Breast epithelium (tissue), 4 donors: Measurements from ENCODE around the gene NOVA1. TPM values are rescaled to one million over a fixed set of nuclear protein-coding genes. Genes with fewer than 3 reads are reported as not detected.

ENCODE experiments used
- DNase-seq, 2 donors: peaks; one replicate each; pipeline ENCODE4 v3.0.0-alpha.2; 2019; ENCODE audit warnings: low spot score in 2 of 2
- H3K27ac ChIP-seq, 2 donors: fragments of 200-600 bp; sonication (generic) in 1 of 2; one replicate each; pipeline ENCODE4 v1.5.1; 2016 to 2019; ENCODE audit warnings: mild to moderate bottlenecking in 1 of 2
- H3K27me3 ChIP-seq, 2 donors: fragments of 200-600 bp; sonication (generic) in 1 of 2; one replicate each; pipeline versions ENCODE4 v1.5.1 to v1.6.0; 2017 to 2019; ENCODE audit warnings: control low read depth in 1 of 2, mild to moderate bottlenecking in 1 of 2
- H3K36me3 ChIP-seq: fragments of 200-600 bp; one replicate; pipeline ENCODE4 v1.5.1; 2019
- H3K4me1 ChIP-seq, 2 donors: fragments of 200-600 bp; sonication (generic); one replicate each; pipeline ENCODE4 v1.5.1; 2016 to 2019; ENCODE audit warnings: control low read depth in 1 of 2
- H3K4me3 ChIP-seq, 3 donors: fragments of 200-600 bp; sonication (generic); 1 replicate in 2 of 3; 2 replicates in 1 of 3; pipeline ENCODE4 v1.5.1; 2016 to 2019; ENCODE audit warnings: mild to moderate bottlenecking in 3 of 3, moderate library complexity in 2 of 3
- H3K9me3 ChIP-seq, 2 donors: fragments of 200-600 bp; sonication (generic) in 1 of 2; one replicate each; pipeline ENCODE4 v1.5.1; 2016 to 2019; ENCODE audit warnings: control low read depth in 1 of 2
- POLR2A ChIP-seq: fragments of 450-650 bp; IDR thresholded peaks from one replicate; pipeline ENCODE4 v1.6.1; 2016; ENCODE audit warnings: antibody characterized with exemption, mild to moderate bottlenecking, moderate library complexity
- POLR2AphosphoS5 ChIP-seq, 3 donors: sonication (generic); formaldehyde crosslinking; IDR thresholded peaks; one replicate each; pipeline ENCODE4 v1.6.1; 2017; ENCODE audit warnings: antibody characterized with exemption in 3 of 3
- intact Hi-C: fragments of 100-400 bp; cut with DNase I; formaldehyde crosslinking; loops from one replicate; pipeline ENCODE4 v1.15.1; 2023; ENCODE audit warnings: low total_unique reads
- total RNA-seq, 3 donors: library from RNA; depleted of rRNA; stranded (reverse); fragments of >200 nt; gene quantifications; one replicate each; pipeline ENCODE4 v1.1.0, GENCODE V29; 2016
- TF ChIP-seq, protein P1 (sequence below), 3 donors: fragments of 450-650 bp; IDR thresholded peaks; one replicate each; pipeline ENCODE4 v1.5.1; 2016 to 2017; ENCODE audit warnings: antibody characterized with exemption in 3 of 3, mild to moderate bottlenecking in 3 of 3, moderate library complexity in 3 of 3

NOVA1 gene
- total RNA-seq, 3 donors from 2014 or later: 58.9 to 72.0 (median 59.0) TPM

DNA sequence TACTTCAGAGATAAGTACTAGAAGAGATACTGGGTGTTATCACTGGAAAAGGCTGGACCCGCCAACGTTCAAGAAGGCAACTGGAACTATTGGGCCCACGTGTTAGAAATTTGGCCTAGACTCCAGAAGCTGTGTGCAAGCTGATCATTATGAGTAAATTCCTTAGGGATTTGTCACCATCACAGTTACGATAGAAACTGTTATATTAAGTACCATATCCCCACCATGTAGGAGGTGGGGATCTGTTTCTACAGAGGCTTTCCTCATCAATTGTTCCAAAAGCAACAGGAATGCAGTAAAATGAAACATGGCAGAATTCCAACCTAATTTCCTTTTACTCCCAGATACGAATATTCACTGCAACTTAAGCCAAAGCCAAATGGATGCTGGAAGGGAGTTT is 170.7 kb downstream of the NOVA1 start:
- no peaks in the 10 kb centered on the region for H3K9me3 ChIP-seq
- intact Hi-C loops: no loop called here
- DNase-seq: no peak
- H3K27me3 ChIP-seq: no peaks in the 10 kb centered on the region
- no peak for TF ChIP-seq POLR2AphosphoS5 (IDR thresholded peaks at IDR 0.05)
- TF ChIP-seq, protein P1, sequence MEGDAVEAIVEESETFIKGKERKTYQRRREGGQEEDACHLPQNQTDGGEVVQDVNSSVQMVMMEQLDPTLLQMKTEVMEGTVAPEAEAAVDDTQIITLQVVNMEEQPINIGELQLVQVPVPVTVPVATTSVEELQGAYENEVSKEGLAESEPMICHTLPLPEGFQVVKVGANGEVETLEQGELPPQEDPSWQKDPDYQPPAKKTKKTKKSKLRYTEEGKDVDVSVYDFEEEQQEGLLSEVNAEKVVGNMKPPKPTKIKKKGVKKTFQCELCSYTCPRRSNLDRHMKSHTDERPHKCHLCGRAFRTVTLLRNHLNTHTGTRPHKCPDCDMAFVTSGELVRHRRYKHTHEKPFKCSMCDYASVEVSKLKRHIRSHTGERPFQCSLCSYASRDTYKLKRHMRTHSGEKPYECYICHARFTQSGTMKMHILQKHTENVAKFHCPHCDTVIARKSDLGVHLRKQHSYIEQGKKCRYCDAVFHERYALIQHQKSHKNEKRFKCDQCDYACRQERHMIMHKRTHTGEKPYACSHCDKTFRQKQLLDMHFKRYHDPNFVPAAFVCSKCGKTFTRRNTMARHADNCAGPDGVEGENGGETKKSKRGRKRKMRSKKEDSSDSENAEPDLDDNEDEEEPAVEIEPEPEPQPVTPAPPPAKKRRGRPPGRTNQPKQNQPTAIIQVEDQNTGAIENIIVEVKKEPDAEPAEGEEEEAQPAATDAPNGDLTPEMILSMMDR (IDR thresholded peaks at IDR 0.05): no peak
- no peak for TF ChIP-seq POLR2A
- no peaks in the 10 kb centered on the region for H3K4me1 ChIP-seq
- no peaks in the 10 kb centered on the region for H3K36me3 ChIP-seq
- no peak overlapping the region for H3K27ac ChIP-seq
- no peak overlapping the region for H3K4me3 ChIP-seq

GRCh38 chr14:26424537-26424936 is 173.3 kb downstream of the NOVA1 start:
- H3K36me3 ChIP-seq: no peaks in the 10 kb centered on the region
- no peaks in the 10 kb centered on the region for H3K4me1 ChIP-seq
- no peaks in the 10 kb centered on the region for H3K27me3 ChIP-seq
- no peak for DNase-seq
- no peak overlapping the region for H3K27ac ChIP-seq
- intact Hi-C loops: no loop called here
- no peaks in the 10 kb centered on the region for H3K9me3 ChIP-seq
- H3K4me3 ChIP-seq: no peak overlapping the region
- TF ChIP-seq, protein P1 (IDR thresholded peaks at IDR 0.05): no peak
- TF ChIP-seq POLR2AphosphoS5 (IDR thresholded peaks at IDR 0.05): no peak
- TF ChIP-seq POLR2A: no peak

- intact Hi-C loops: no loop called here
- peak in 1 of 2 donors; percentile 31 for DNase-seq
- Histone ChIP-seq H3K4me1 (no peaks in the 10 kb centered on the region), H3K27me3 (no peaks in the 10 kb centered on the region), H3K36me3 (no peaks in the 10 kb centered on the region), H3K9me3 (no peaks in the 10 kb centered on the region), H3K4me3 (peak overlapping the region in 1 of 3 donors; percentile 12), H3K27ac (peak overlapping the region in 1 of 2 donors; percentile 34)
- TF ChIP-seq, protein P1 (IDR thresholded peaks at IDR 0.05): no peak
- TF ChIP-seq POLR2AphosphoS5 (IDR thresholded peaks at IDR 0.05): peak in 1 of 3 donors; percentile 61
- TF ChIP-seq POLR2A: no peak
Observed at GRCh38 chr14:26415618-26416123, 182.2 kb downstream of the NOVA1 start.

DNA sequence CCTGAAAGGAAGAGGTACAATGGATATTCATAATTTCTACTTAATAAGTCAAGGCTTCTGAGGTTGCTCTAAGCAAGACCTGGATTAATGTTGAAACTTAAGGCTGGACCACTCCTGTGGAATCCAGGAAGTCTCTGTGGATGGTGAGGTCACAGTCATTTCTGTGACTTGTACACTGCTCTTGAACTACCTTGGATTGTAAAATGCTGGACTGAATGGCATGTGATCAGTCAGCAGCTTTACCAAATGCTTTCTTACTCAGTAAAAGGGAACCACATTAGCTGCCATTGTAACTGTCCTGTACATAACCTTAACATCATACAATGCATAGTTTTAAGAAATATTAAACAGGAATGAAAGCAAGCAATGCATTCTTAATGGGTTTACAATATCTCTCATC is 182.9 kb downstream of the NOVA1 start:
- TF ChIP-seq POLR2A: no peak
- TF ChIP-seq POLR2AphosphoS5 (IDR thresholded peaks at IDR 0.05): no peak
- TF ChIP-seq, protein P1 (IDR thresholded peaks at IDR 0.05): no peak
- no peak for DNase-seq
- intact Hi-C loops: no loop called here
- Histone ChIP-seq H3K4me1 (no peaks in the 10 kb centered on the region), H3K27ac (peak overlapping the region in 1 of 2 donors; percentile 21), H3K36me3 (no peaks in the 10 kb centered on the region), H3K4me3 (no peak overlapping the region), H3K9me3 (no peaks in the 10 kb centered on the region), H3K27me3 (no peaks in the 10 kb centered on the region)

DNA sequence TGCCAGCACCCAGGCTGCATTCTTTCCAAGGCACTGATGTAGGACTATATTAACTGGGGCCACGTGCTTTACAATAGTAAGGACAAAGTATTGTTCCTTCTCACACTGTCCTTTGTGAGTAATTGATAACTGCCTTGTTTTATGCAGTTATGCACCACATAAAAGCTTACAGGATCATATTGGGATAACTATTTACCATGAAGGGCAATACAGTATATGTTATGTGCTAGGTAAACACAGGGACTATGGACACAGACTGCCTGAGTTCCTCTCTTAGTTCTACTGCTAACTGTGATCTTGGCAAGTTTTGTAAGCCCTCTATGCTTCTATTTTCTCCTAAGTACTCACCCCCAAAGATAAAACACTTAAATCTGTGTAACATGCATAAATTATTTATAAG is 183.7 kb downstream of the NOVA1 start:
- H3K9me3 ChIP-seq: no peaks in the 10 kb centered on the region
- H3K27me3 ChIP-seq: no peaks in the 10 kb centered on the region
- H3K36me3 ChIP-seq: no peaks in the 10 kb centered on the region
- TF ChIP-seq POLR2AphosphoS5 (IDR thresholded peaks at IDR 0.05) (no peak), POLR2A (no peak)
- TF ChIP-seq, protein P1 (IDR thresholded peaks at IDR 0.05): no peak
- DNase-seq: no peak
- intact Hi-C loops: no loop called here
- no peak overlapping the region for H3K4me3 ChIP-seq
- H3K4me1 ChIP-seq: no peaks in the 10 kb centered on the region
- H3K27ac ChIP-seq: no peak overlapping the region
